GM12874 (cell line): ENCODE data around the gene RBL1.

Source experiments
- TF ChIP-seq, protein P1 (sequence below): IDR thresholded peaks from 2 replicates; pipeline ENCODE4 v1.5.1; 2011; ENCODE audit warnings: low read depth, mild to moderate bottlenecking, control low read depth, low read length, moderate library complexity; ENCODE audit not compliant: insufficient read depth

The RBL1 gene

DNA sequence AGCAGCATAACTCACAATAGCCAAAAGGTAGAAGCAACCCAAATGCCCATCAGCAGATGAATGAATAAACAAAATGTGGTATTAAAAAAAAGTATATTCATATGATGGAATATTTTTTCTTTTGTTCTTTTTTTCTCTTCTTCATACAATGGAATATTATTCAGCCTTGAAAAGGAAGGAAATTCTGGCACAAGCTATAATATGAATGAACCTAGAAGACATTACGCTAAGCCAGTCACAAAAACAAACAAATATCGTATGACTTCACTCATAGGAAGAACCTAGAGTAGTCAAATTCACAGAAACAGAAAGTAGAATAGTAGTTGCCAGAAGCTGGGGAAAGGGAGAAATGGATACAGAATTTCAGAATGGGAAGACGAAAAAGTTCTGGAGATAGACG lies 63.7 kb downstream of the RBL1 start:
- TF ChIP-seq, protein P1, sequence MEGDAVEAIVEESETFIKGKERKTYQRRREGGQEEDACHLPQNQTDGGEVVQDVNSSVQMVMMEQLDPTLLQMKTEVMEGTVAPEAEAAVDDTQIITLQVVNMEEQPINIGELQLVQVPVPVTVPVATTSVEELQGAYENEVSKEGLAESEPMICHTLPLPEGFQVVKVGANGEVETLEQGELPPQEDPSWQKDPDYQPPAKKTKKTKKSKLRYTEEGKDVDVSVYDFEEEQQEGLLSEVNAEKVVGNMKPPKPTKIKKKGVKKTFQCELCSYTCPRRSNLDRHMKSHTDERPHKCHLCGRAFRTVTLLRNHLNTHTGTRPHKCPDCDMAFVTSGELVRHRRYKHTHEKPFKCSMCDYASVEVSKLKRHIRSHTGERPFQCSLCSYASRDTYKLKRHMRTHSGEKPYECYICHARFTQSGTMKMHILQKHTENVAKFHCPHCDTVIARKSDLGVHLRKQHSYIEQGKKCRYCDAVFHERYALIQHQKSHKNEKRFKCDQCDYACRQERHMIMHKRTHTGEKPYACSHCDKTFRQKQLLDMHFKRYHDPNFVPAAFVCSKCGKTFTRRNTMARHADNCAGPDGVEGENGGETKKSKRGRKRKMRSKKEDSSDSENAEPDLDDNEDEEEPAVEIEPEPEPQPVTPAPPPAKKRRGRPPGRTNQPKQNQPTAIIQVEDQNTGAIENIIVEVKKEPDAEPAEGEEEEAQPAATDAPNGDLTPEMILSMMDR: no peak

- TF ChIP-seq, protein P1: no peak
These were observed 75.2 kb downstream of the RBL1 start for GRCh38 chr20:37020636-37021035.

DNA sequence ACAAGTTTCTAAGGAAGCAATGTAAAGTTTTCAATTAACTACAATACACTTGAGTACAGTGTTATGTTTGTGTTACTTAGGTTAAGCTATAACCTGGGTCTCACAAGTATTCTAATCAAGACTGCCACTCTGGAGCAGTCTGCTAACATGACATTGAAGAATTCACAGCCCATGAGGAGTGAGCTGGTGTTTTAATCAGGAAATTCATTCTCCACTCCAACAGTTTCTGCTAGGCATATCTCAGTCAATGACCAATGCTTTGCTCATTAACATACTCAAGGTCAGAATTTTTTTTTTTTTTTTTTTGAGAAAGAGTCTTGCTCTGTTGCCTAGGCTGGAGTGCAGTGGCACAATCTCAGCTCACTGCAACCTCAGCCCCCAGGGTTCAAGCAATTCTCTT lies 84.7 kb downstream of the RBL1 start:
- TF ChIP-seq, protein P1: no peak

DNA sequence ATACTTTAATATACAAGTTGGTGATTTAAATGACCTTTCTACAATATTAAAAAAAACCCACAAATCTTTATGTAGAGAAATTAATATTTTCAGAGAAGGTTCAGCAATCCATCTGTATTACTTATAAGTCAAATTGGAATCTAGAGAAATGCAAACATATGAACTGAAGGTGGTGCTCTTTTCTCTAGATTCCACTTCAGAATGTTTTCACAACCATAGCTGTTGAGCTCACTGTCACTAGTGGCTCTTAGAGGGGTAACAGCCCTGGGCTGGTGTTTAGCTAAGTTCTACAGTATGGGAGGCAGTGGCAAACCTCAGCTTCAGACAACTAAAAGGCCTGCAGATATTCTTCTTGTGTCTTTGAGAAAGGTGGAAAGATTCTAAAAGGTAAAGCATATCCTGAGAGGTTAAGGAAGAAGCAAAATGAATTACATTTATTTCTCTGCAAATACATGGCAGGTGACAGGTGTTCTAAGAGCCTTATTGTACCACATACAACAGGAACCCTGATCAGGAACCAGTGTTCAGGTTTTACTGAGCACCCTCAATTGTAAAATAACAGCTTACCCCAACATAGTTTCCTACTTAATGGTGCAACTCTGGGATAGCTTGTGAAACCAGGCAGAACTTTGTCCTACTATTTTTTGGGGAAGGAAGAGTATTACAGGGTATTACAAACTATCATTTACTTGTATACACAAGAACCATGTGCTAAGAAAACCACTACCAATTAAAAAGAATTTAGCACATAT lies 87.7 kb downstream of the RBL1 start:
- TF ChIP-seq, protein P1: no peak

DNA sequence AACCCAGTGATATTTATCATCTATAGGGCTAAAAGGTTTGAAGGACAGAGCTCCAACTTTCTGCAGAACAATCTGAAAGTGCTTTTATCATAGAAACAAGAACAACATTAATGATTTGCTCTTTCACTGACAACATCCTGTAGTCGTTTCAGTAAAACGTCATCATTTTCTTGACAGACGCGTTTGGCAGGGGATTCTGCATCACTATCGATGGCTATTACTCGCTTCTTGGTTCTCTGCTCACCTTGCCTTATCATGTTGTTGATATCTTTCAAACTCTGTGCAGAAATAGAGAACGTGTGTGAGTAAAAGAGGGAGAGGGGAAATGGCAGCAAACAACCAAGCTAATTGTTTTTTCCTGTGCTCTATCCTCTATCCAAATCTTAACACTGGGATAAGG lies 97.1 kb downstream of the RBL1 start:
- TF ChIP-seq, protein P1: no peak

DNA sequence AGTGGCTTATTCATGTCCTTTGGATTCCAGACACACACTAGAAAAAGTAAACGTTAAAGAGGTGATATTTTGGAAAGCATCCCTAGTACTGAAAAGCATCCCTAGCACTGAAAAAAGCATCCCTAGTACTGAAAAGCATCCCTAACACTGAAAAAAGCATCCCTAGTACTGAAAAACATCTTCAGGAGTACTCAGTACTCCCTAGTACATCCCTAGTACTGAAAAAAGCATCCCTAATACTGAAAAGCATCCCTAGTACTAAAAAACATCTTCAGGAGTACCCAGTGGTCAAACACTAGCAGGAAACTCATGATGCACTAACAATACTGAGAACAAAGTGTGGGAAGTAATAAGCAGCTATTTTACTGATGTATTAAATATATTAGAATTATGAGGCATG lies 98.7 kb downstream of the RBL1 start:
- TF ChIP-seq, protein P1: no peak

DNA sequence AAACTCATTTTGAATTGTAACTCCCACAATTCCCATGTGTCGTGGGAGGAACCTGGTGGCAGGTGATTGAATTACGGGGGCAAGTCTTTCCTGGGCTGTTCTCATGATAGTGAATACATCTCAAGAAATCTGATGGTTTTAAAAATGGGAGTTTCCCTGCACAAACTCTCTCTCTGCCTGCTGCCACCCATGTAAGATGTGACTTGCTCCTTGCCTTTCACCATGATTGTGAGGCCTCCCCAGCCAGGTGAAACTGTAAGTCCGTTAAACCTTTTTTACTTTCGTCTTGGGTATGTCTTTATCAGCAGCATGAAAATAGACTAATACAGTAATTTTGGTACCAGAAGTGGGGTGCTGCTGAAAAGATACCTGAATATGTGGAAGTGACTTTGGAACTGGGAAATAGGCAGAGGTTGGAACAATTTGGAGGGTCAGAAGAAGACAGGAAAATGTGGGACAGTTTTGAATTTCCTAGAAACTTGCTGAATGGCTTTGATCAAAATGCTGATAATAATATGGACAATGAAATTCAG lies 102.9 kb downstream of the RBL1 start:
- TF ChIP-seq, protein P1: no peak
